HG03045 (cell line): Measurements from ENCODE around the gene DNAAF8.

Experiments used
- ATAC-seq: cut with Tn5 transposase; IDR thresholded peaks from one replicate; pipeline ENCODE4 v1.9.1; 2021; ENCODE audit warnings: mild to moderate bottlenecking, moderate library complexity; ENCODE audit not compliant: unreplicated experiment

Gene DNAAF8

GRCh38 chr16:4694642-4695451 is 39.5 kb upstream of the DNAAF8 start:
- no peak for ATAC-seq

GRCh38 chr16:4695473-4696171 is 38.7 kb upstream of the DNAAF8 start:
- no peak for ATAC-seq

- ATAC-seq, result no peak
Observed at GRCh38 chr16:4696172-4696904, 38.0 kb upstream of the DNAAF8 start.

GRCh38 chr16:4696905-4697847 is 37.2 kb upstream of the DNAAF8 start:
- ATAC-seq, result no peak

- no peak for ATAC-seq
Observed at GRCh38 chr16:4697848-4698291, 36.5 kb upstream of the DNAAF8 start.

GRCh38 chr16:4698321-4699045 is 35.9 kb upstream of the DNAAF8 start:
- no peak for ATAC-seq

GRCh38 chr16:4699046-4699556 is 35.2 kb upstream of the DNAAF8 start:
- no peak for ATAC-seq

GRCh38 chr16:4700380-4700996 is 33.8 kb upstream of the DNAAF8 start:
- no peak for ATAC-seq

- no peak for ATAC-seq
Observed at GRCh38 chr16:4700997-4701743, 33.2 kb upstream of the DNAAF8 start.

- ATAC-seq, result no peak
Observed at GRCh38 chr16:4701791-4702465, 32.4 kb upstream of the DNAAF8 start.

- no peak for ATAC-seq
Observed at GRCh38 chr16:4702466-4702808, 31.9 kb upstream of the DNAAF8 start.

- no peak for ATAC-seq
Observed at GRCh38 chr16:4703906-4704305, 30.4 kb upstream of the DNAAF8 start.

- no peak for ATAC-seq
Observed at GRCh38 chr16:4704491-4704890, 29.8 kb upstream of the DNAAF8 start.

GRCh38 chr16:4704913-4705312 is 29.4 kb upstream of the DNAAF8 start:
- no peak for ATAC-seq

- ATAC-seq, result no peak
Observed at GRCh38 chr16:4706871-4707270, 27.5 kb upstream of the DNAAF8 start.

GRCh38 chr16:4709481-4709880 is 24.9 kb upstream of the DNAAF8 start:
- no peak for ATAC-seq

GRCh38 chr16:4713663-4714501 is 20.5 kb upstream of the DNAAF8 start:
- no peak for ATAC-seq
